RCC 7860 (cell line): ENCODE results near the gene TNP1.

ENCODE experiments used
- DNase-seq: peaks from one replicate; pipeline ENCODE4 v3.0.0-alpha.2; 2015; ENCODE audit warnings: low spot score
- FAIRE-seq: peaks from 2 replicates; lab custom pipeline; 2012; peaks lifted over from hg19 to GRCh38; lab: Jason Lieb, UNC

TNP1 gene

DNA sequence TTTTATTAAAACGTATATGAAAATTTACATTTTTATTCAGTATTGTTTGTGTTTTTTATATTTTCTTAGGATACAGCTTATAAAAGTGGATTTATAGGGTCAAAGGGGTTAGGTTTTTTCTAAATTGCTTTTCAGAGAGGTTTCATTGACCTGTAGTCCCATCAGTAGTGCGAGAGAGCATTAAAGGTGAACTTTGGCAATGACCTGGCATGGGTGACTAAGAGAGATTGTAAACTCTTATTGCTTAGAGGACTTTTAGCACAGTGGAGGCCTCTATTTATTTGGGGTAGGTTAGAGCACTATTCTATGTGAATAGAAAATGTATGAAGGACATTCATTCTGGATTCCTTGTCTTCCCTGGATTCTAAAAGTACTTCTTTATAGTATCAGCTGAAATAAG lies 16.0 kb upstream of the TNP1 start:
- FAIRE-seq: no peak
- no peak for DNase-seq

- no peak for FAIRE-seq
- DNase-seq: no peak
These were observed 13.7 kb upstream of the TNP1 start for GRCh38 chr2:216873573-216873972.

DNA sequence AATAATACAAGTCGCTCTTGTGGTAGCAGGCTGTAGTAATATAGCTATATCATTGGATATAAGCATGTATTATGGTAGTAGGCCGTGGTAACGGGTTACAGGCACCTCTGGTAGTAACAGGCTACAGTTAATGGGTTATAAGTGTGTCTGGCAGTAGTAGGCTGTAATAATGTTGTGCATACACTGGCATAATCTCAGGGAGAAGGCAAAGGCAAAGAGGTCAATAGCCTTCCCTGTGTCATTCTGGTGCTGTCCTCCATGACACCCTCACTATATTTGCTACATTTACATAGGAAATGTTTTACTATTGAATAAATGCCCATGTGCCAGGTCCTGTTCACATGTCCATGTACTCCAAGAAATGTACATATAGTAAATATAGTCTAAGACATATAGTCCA lies 12.8 kb upstream of the TNP1 start:
- FAIRE-seq: no peak

DNA sequence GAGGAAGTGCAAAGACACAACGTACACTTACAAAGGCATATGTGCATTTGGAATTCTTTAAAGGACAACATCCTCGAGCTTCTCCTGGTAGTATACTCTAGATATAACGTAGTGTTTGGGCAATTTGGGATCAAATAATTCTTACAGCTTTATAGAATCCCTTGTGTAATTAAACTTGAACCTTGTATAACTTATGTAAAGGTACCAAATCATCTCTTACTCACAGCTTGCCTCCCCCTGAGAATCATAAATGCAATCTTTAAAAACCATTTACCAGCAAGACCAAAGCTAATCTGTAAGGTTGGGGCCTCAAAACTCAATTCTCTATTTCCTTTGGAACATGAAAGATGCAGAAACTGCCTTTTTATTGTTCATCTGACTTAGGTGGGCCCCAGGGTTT lies 12.2 kb upstream of the TNP1 start:
- FAIRE-seq (no peak), DNase-seq (no peak)

More for the DNA sequence above, 12.8 kb upstream of the TNP1 start:
- no peak for DNase-seq

DNA sequence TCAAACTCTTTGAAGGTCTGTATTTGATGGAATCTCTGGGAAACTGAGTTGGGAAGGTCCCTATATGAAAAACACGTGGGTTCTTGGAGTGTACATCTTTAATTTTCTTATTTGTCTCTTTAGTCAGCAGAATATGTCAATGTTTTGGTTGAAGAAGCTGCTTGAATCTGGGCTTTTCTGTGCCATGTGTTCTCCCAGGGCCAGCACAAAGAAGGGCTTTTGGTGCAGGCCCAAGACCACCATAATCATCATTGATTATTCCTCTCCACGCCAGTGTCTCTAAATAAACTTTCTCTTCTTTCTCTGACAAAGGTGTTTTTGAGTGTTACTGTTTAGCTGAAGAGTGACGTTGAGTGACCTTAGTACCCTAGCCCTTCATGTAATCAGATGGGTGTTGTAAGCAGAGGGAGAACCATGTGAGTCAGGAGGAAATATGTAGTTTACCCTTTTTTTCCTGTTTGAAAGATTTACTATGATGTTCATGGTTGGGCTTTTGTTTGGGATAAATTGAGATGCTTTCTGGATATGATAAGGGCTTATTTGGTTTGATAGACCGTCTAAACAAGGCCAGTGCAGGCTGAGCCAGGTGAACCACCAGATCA lies 11.6 kb upstream of the TNP1 start:
- no peak for DNase-seq
- no peak for FAIRE-seq

GRCh38 chr2:216870508-216871332 lies 10.9 kb upstream of the TNP1 start:
- FAIRE-seq: no peak
- DNase-seq: no peak

GRCh38 chr2:216866515-216867095 lies 6.7 kb upstream of the TNP1 start:
- FAIRE-seq: no peak
- no peak for DNase-seq

GRCh38 chr2:216865658-216866057 lies 5.8 kb upstream of the TNP1 start:
- DNase-seq (no peak), FAIRE-seq (no peak)

GRCh38 chr2:216863946-216864345 lies 4.1 kb upstream of the TNP1 start:
- DNase-seq (no peak), FAIRE-seq (no peak)

- no peak for FAIRE-seq
- DNase-seq: no peak
These were observed 2.9 kb upstream of the TNP1 start for GRCh38 chr2:216862628-216863398.

DNA sequence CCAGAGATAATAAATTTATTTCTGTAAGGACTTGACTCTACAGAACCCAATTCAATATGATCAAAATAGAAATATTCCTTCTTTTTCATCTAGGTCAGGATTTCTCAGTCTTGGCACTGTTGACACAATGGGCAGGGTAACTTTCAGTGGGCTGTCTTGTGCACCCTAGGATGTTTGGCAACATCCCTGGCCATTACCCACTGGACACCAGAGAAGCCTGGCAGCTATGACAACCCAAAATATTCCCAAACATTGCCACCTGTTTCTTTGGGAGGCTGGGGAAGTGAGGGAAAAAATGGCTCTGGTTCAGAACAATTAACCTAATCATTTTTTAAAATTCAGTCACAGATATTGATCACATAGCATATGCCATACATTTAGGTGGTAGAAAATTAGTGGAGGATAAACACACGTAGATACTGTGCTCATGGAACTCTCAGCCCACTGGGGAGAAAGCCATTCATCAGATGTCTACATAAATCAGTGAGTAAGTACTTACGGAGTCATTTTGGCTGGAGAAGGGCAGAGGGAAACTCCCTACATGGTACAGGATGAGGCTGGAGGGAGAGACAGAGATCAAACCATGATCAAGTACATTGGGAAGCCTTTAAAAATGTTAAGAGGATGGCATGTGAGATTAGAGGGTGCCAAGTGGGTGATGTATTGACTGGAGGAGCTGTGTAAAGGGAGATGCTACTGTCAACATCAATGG lies 718 bp upstream of the TNP1 start:
- DNase-seq (no peak), FAIRE-seq (no peak)

GRCh38 chr2:216858312-216858711 lies 1.6 kb downstream of the TNP1 start:
- DNase-seq (no peak), FAIRE-seq (no peak)

- FAIRE-seq: no peak
- peak; percentile 51 for DNase-seq
These were observed 2.7 kb downstream of the TNP1 start for GRCh38 chr2:216857131-216857550.

GRCh38 chr2:216856406-216857065 lies 3.3 kb downstream of the TNP1 start:
- DNase-seq (no peak), FAIRE-seq (no peak)

DNA sequence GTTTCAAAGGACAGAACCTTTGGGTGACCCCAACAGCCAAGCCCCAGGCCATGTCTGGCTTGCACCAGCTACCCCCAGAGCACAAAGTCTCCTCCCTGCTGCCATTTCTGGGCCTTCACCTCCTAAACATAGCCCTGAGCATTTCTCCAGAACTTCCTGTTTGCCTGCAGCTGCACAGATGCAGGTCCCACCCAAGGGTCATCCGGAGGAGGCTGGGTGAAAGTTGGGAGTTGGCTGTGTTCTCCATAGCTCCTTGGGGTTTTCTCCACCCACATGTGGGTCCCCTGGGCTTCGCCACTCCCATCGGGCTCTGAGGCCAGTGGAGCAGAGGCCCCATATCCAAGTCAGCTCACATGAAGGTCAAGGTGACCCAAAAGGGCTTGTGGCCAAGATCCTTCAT lies 4.3 kb downstream of the TNP1 start:
- DNase-seq (no peak), FAIRE-seq (no peak)

- FAIRE-seq: no peak
- DNase-seq: no peak
These were observed 4.8 kb downstream of the TNP1 start for GRCh38 chr2:216855079-216855478.

DNA sequence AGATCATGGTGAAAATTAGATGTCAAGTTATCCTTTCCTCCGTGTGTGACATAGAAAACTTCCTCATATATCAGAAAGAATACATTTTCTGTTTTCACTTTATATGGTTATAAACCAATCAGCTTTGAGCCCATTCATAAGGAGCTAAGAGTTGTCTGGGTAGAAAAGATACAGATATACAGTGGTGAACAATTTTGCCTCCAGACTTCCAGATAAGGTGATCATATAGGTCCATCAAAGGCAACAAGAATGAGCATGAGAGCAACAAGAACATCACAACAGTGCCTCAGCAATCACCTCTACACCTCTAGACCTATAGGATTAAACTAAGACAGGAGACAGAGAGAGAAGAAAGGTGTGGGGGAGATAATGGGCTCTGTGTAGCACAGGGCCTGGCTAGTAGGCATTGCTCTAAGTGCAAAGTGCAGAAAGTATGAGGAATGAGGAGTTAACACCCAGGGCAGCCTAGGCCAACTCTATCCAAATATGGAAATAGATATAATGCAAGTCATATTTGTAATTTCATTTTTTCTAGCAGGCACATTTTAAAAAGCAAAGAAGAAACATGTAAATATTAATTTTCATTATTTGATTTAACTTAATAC lies 8.3 kb downstream of the TNP1 start:
- DNase-seq: no peak
- FAIRE-seq: no peak

DNA sequence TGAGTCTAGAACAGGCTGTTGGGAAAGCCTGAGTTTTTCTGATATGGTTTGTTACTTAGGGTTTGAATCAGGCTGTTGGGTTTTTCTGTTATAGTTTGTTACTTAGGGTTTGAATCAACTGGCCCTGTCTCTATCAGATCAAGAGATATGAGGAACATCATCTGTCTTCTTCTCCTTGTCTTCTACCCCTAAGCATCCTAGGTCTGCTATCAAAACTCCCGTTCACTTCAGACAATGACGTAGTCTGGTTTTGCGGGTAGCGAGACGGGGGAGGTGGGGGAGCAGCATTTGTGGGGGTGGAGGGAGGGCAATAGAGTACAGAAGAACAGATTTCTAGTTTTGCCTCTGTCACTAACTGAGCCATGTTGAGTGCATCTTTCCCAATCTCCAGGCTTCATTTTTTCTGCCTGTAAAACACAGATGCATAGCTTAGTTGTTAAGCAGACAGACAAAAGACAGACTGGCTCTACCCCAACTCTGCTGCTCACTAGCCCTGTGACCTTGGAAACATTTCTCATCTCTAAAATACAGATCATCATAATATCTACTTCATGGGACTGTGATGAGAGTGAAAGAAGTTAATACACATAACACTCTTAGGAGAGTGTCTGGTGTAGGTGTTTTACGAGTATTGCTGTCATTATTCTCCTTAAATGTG lies 9.1 kb downstream of the TNP1 start:
- DNase-seq: no peak
- no peak for FAIRE-seq

- FAIRE-seq (no peak), DNase-seq (no peak)
These were observed 9.9 kb downstream of the TNP1 start for GRCh38 chr2:216849987-216850386.
